Measurements from ENCODE around the gene TKTL1.

TKTL1 gene

DNA sequence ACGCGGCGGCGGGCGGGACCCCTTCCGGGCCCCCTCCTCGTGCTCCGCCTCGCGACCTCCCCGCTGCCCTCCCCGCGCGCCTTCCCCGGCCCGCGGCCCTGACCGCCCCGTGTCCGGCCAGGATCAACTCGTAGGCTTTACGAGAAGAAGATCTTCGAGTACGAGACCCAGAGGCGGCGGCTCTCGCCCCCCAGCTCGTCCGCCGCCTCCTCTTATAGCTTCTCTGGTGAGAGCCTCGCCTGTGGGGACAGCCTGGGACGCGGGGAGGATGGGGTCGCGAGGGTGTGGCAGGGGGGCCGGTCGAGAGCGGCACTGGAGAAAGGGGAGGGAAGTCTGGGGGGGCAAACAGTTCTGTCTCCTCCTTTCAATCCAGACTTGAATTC, 84.0 kb downstream of the TKTL1 start:
- no peak for DNase-seq

All from kidney glomerular epithelial cell (primary cell).